ENCODE data around the gene FAM180A.

- TF ChIP-seq, protein P1, sequence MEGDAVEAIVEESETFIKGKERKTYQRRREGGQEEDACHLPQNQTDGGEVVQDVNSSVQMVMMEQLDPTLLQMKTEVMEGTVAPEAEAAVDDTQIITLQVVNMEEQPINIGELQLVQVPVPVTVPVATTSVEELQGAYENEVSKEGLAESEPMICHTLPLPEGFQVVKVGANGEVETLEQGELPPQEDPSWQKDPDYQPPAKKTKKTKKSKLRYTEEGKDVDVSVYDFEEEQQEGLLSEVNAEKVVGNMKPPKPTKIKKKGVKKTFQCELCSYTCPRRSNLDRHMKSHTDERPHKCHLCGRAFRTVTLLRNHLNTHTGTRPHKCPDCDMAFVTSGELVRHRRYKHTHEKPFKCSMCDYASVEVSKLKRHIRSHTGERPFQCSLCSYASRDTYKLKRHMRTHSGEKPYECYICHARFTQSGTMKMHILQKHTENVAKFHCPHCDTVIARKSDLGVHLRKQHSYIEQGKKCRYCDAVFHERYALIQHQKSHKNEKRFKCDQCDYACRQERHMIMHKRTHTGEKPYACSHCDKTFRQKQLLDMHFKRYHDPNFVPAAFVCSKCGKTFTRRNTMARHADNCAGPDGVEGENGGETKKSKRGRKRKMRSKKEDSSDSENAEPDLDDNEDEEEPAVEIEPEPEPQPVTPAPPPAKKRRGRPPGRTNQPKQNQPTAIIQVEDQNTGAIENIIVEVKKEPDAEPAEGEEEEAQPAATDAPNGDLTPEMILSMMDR (IDR thresholded peaks at IDR 0.05): no peak
- TF ChIP-seq POLR2A (IDR thresholded peaks at IDR 0.05): no peak
Observed at GRCh38 chr7:135768064-135768463, 19.5 kb upstream of the FAM180A start.
